NCI-H460 (cell line): ENCODE results near the gene SLC66A2. TPM values are rescaled to one million over a fixed set of nuclear protein-coding genes. Genes with fewer than 3 reads are reported as not detected.
"Not testable (repeated sequence)": the region's sequence is repeated elsewhere in the genome, so short reads cannot be mapped to it uniquely, and the experiment has no call there.

ENCODE experiments used
- DNase-seq: peaks from one replicate; pipeline ENCODE4 v3.0.0-alpha.2; 2016; ENCODE audit warnings: low read depth; ENCODE audit errors: extremely low read depth
- polyA plus RNA-seq: library from polyadenylated mRNA; depleted of rRNA; stranded (reverse); fragments of >200 nt; gene quantifications from 2 replicates; pipeline ENCODE4 v1.2.3, GENCODE V29; 2014; cell fraction: nucleus; rRNA removed
- total RNA-seq: library from RNA; depleted of rRNA; stranded (reverse); fragments of >200 nt; shearing (Covaris generic); gene quantifications from 2 replicates; pipeline ENCODE4 v1.2.3, GENCODE V29; 2014; rRNA removed

Gene SLC66A2
- total RNA-seq, result 17.0 and 19.1 TPM in 2 replicates
- polyA plus RNA-seq, result 33.9 and 36.4 TPM in 2 replicates

- peak; percentile 67 for DNase-seq
Observed at GRCh38 chr18:79951545-79952455, at the start of gene SLC66A2. Gene SLC66A2, minus strand, starts transcription at chr18:79951653. Its CDS starts 727 bp downstream, at chr18:79950926.

- no peak for DNase-seq
Observed at GRCh38 chr18:80000877-80001276, 49.4 kb upstream of the SLC66A2 start.

GRCh38 chr18:79999701-80000100, 48.2 kb upstream of the SLC66A2 start:
- not testable (repeated sequence) for DNase-seq

GRCh38 chr18:79991494-79991893, 40.0 kb upstream of the SLC66A2 start:
- DNase-seq, result no peak

GRCh38 chr18:79989195-79989497, 37.7 kb upstream of the SLC66A2 start:
- DNase-seq, result no peak

- peak; percentile 71 for DNase-seq
Observed at GRCh38 chr18:79988451-79989194, 37.2 kb upstream of the SLC66A2 start, which contains the start of gene TXNL4A. Gene TXNL4A, minus strand, starts transcription at chr18:79988563. Its CDS starts 171 bp downstream, at chr18:79988392.

- no peak for DNase-seq
Observed at GRCh38 chr18:79988071-79988450, 36.6 kb upstream of the SLC66A2 start.

GRCh38 chr18:79987566-79987965, 36.1 kb upstream of the SLC66A2 start:
- DNase-seq, result no peak

- DNase-seq, result no peak
Observed at GRCh38 chr18:79986726-79987125, 35.3 kb upstream of the SLC66A2 start.

- no peak for DNase-seq
Observed at GRCh38 chr18:79985172-79985571, 33.7 kb upstream of the SLC66A2 start.

GRCh38 chr18:79983793-79984192, 32.3 kb upstream of the SLC66A2 start:
- DNase-seq, result no peak

GRCh38 chr18:79983253-79983652, 31.8 kb upstream of the SLC66A2 start:
- DNase-seq, result no peak

- no peak for DNase-seq
Observed at GRCh38 chr18:79982736-79983135, 31.3 kb upstream of the SLC66A2 start.

GRCh38 chr18:79980585-79980984, 29.1 kb upstream of the SLC66A2 start:
- no peak for DNase-seq

GRCh38 chr18:79979843-79980242, 28.4 kb upstream of the SLC66A2 start:
- DNase-seq, result no peak

GRCh38 chr18:79975985-79976680, 24.7 kb upstream of the SLC66A2 start:
- no peak for DNase-seq

GRCh38 chr18:79975043-79975442, 23.6 kb upstream of the SLC66A2 start:
- no peak for DNase-seq

GRCh38 chr18:79974025-79974654, 22.7 kb upstream of the SLC66A2 start:
- no peak for DNase-seq

- DNase-seq, result no peak
Observed at GRCh38 chr18:79973517-79973916, 22.1 kb upstream of the SLC66A2 start.

- DNase-seq, result no peak
Observed at GRCh38 chr18:79972720-79973119, 21.3 kb upstream of the SLC66A2 start.

GRCh38 chr18:79971986-79972385, 20.5 kb upstream of the SLC66A2 start:
- no peak for DNase-seq
